CD14-positive monocyte (primary cell): ENCODE measurements around the gene CNTN1. TPM values are rescaled to one million over a fixed set of nuclear protein-coding genes. Genes with fewer than 3 reads are reported as not detected.

Experiments used
- DNase-seq, 3 donors: peaks; one replicate each; pipeline ENCODE4 v3.0.0-alpha.2; 2011 to 2022
- H2AFZ ChIP-seq: 2 replicates; pipeline ENCODE4 v1.6.0; 2012; ENCODE audit warnings: mild to moderate bottlenecking, low read depth, low read length, inconsistent platforms; ENCODE audit not compliant: insufficient read depth, poor library complexity, severe bottlenecking
- H3K27ac ChIP-seq, 2 donors: 1 replicate in 1 of 2; 2 replicates in 1 of 2; pipeline ENCODE4 v1.5.1; 2012 to 2013; ENCODE audit warnings: low read length in 2 of 2, control low read depth in 1 of 2, inconsistent platforms in 1 of 2, low read depth in 1 of 2, mild to moderate bottlenecking in 1 of 2
- H3K27me3 ChIP-seq, 2 donors: one replicate each; pipeline versions ENCODE4 v1.6.0 to v1.6.1; 2011 to 2013; ENCODE audit warnings: low read length in 2 of 2; ENCODE audit not compliant: control insufficient read depth in 2 of 2, insufficient read depth in 2 of 2
- H3K36me3 ChIP-seq, 2 donors: replicated peaks in 1 of 2; 1 replicate in 1 of 2; 2 replicates in 1 of 2; pipeline versions ENCODE4 v1.5.1 to v1.6.1; 2012 to 2013; ENCODE audit warnings: low read length in 2 of 2, control low read depth in 1 of 2, inconsistent platforms in 1 of 2, mild to moderate bottlenecking in 1 of 2; ENCODE audit not compliant: insufficient read depth in 2 of 2, control insufficient read depth in 1 of 2
- H3K4me1 ChIP-seq, 2 donors: 1 replicate in 1 of 2; 2 replicates in 1 of 2; pipeline versions ENCODE4 v1.5.1 to v1.6.1; 2012 to 2013; ENCODE audit warnings: low read length in 2 of 2, control low read depth in 1 of 2, inconsistent platforms in 1 of 2, mild to moderate bottlenecking in 1 of 2, moderate library complexity in 1 of 2; ENCODE audit not compliant: insufficient read depth in 2 of 2, control insufficient read depth in 1 of 2
- H3K4me2 ChIP-seq: replicated peaks from 2 replicates; pipeline ENCODE3; 2012; ENCODE audit warnings: low read length, moderate library complexity, mild to moderate bottlenecking; ENCODE audit not compliant: poor library complexity, severe bottlenecking; ENCODE audit errors: extremely low read depth
- H3K4me3 ChIP-seq, 3 experiments: fragments of 200-600 bp in 1 of 3; sonication (generic) in 1 of 3; replicated peaks in 1 of 3; 1 replicate in 2 of 3; 2 replicates in 1 of 3; pipeline ENCODE4 v1.5.1; 2011 to 2013; ENCODE audit warnings: low read length in 3 of 3, mild to moderate bottlenecking in 3 of 3, control low read depth in 2 of 3, low read depth in 2 of 3, inconsistent platforms in 1 of 3, moderate library complexity in 1 of 3
- H3K79me2 ChIP-seq: 2 replicates; pipeline ENCODE4 v1.6.0; 2012; ENCODE audit warnings: mild to moderate bottlenecking, control low read depth, inconsistent platforms, low read length, moderate library complexity; ENCODE audit not compliant: insufficient read depth
- H3K9ac ChIP-seq: 2 replicates; pipeline ENCODE4 v1.6.0; 2017; ENCODE audit warnings: low read length, mild to moderate bottlenecking; ENCODE audit not compliant: insufficient read depth, poor library complexity, severe bottlenecking
- H3K9me3 ChIP-seq, 2 donors: replicated peaks in 1 of 2; 1 replicate in 1 of 2; 2 replicates in 1 of 2; pipeline versions ENCODE4 v1.5.1 to v1.6.1; 2012 to 2013; ENCODE audit warnings: low read length in 2 of 2, control low read depth in 1 of 2; ENCODE audit not compliant: control insufficient read depth in 1 of 2, insufficient read depth in 1 of 2
- H4K20me1 ChIP-seq: 2 replicates; pipeline ENCODE4 v1.6.0; 2012; ENCODE audit warnings: mild to moderate bottlenecking, low read length, control low read depth, moderate library complexity; ENCODE audit not compliant: insufficient read depth
- H3K27ac Mint-ChIP-seq, 7 donors: one replicate each; pipeline ENCODE4 v1.8.0; 2020; ENCODE audit warnings: mild to moderate bottlenecking in 7 of 7, mixed read lengths in 7 of 7, moderate library complexity in 6 of 7, inconsistent platforms in 2 of 7
- H3K27me3 Mint-ChIP-seq, 3 donors: one replicate each; pipeline ENCODE4 v1.8.0; 2021 to 2022; ENCODE audit warnings: low read depth in 3 of 3, mild to moderate bottlenecking in 3 of 3, mixed read lengths in 3 of 3, moderate library complexity in 3 of 3, inconsistent platforms in 1 of 3
- H3K36me3 Mint-ChIP-seq, 2 donors: one replicate each; pipeline ENCODE4 v1.8.0; 2020; ENCODE audit warnings: mixed read lengths in 2 of 2, inconsistent platforms in 1 of 2, mild to moderate bottlenecking in 1 of 2
- H3K4me1 Mint-ChIP-seq: one replicate; pipeline ENCODE4 v1.8.0; 2020; ENCODE audit warnings: mild to moderate bottlenecking, mixed read lengths
- H3K4me3 Mint-ChIP-seq, 2 donors: one replicate each; pipeline ENCODE4 v1.8.0; 2020; ENCODE audit warnings: mild to moderate bottlenecking in 2 of 2, mixed read lengths in 2 of 2, moderate library complexity in 1 of 2
- H3K9me3 Mint-ChIP-seq, 7 donors: one replicate each; pipeline ENCODE4 v1.8.0; 2020 to 2022; ENCODE audit warnings: mixed read lengths in 7 of 7, mild to moderate bottlenecking in 6 of 7, moderate library complexity in 6 of 7, inconsistent platforms in 2 of 7
- WGBS: methylation state at CpG from one replicate; pipeline ENCODE4 v1.1.5; 2013; ENCODE audit warnings: missing lambda C conversion rate; ENCODE audit not compliant: insufficient coverage; 5-methylcytosine and 5-hydroxymethylcytosine counted together
- intact Hi-C, 2 donors: fragments of 100-400 bp; cut with micrococcal nuclease; formaldehyde crosslinking; loops; one replicate each; pipeline versions ENCODE4 v1.15.0 to v1.15.1; 2023
- polyA plus RNA-seq, 3 donors: library from polyadenylated mRNA; depleted of rRNA in 1 of 3; unstranded in 2 of 3; stranded (reverse) in 1 of 3; fragments of 300-500 nt in 2 of 3; fragments of >200 nt in 1 of 3; fragmentation: Illumina TruSeq in 2 of 3; gene quantifications; 1 replicate in 2 of 3; 2 replicates in 1 of 3; pipeline ENCODE4 v1.2.3, GENCODE V29; 2012 to 2021
- TF ChIP-seq, protein P1 (sequence below): fragments of 200-600 bp; IDR thresholded peaks from one replicate; pipeline ENCODE4 v1.8.0; 2022; ENCODE audit warnings: antibody characterized with exemption, mild to moderate bottlenecking

The CNTN1 gene
- polyA plus RNA-seq, 3 donors, result not detected

GRCh38 chr12:41018010-41018409 is 325.8 kb downstream of the CNTN1 start:
- Mint-ChIP-seq H3K4me1 (no peaks in the 10 kb centered on the region), H3K4me3 (no peak overlapping the region), H3K9me3 (peaks cover 0 to 5% (median 3%) of the 10 kb centered on the region in 7 donors), H3K27ac (no peak overlapping the region), H3K36me3 (no peaks in the 10 kb centered on the region), H3K27me3 (no peaks in the 10 kb centered on the region)
- no peaks in the 10 kb centered on the region for H3K4me1 ChIP-seq
- no peaks in the 10 kb centered on the region for H3K27me3 ChIP-seq
- no peak overlapping the region for H3K4me3 ChIP-seq
- no peaks in the 10 kb centered on the region for H3K79me2 ChIP-seq
- no peak overlapping the region for H3K27ac ChIP-seq
- no peak overlapping the region for H3K9ac ChIP-seq
- no peaks in the 10 kb centered on the region for H4K20me1 ChIP-seq
- no peak for DNase-seq
- no peak overlapping the region for H3K4me2 ChIP-seq
- H2AFZ ChIP-seq, result no peak overlapping the region
- H3K9me3 ChIP-seq, result no peaks in the 10 kb centered on the region
- intact Hi-C loops, result no loop called here
- no CpG with 5 or more reads among the region's 5 CpGs for WGBS
- no peaks in the 10 kb centered on the region for H3K36me3 ChIP-seq
- TF ChIP-seq, protein P1, sequence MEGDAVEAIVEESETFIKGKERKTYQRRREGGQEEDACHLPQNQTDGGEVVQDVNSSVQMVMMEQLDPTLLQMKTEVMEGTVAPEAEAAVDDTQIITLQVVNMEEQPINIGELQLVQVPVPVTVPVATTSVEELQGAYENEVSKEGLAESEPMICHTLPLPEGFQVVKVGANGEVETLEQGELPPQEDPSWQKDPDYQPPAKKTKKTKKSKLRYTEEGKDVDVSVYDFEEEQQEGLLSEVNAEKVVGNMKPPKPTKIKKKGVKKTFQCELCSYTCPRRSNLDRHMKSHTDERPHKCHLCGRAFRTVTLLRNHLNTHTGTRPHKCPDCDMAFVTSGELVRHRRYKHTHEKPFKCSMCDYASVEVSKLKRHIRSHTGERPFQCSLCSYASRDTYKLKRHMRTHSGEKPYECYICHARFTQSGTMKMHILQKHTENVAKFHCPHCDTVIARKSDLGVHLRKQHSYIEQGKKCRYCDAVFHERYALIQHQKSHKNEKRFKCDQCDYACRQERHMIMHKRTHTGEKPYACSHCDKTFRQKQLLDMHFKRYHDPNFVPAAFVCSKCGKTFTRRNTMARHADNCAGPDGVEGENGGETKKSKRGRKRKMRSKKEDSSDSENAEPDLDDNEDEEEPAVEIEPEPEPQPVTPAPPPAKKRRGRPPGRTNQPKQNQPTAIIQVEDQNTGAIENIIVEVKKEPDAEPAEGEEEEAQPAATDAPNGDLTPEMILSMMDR, result no peak

GRCh38 chr12:41019461-41019860 is 327.2 kb downstream of the CNTN1 start:
- no peak for DNase-seq
- no peaks in the 10 kb centered on the region for H3K4me1 Mint-ChIP-seq
- H3K27me3 ChIP-seq, result no peaks in the 10 kb centered on the region
- no peak overlapping the region for H3K9ac ChIP-seq
- H3K9me3 ChIP-seq, result no peaks in the 10 kb centered on the region
- H3K4me3 Mint-ChIP-seq, result no peak overlapping the region
- H3K36me3 Mint-ChIP-seq, result no peaks in the 10 kb centered on the region
- no peak overlapping the region for H2AFZ ChIP-seq
- H3K4me1 ChIP-seq, result no peaks in the 10 kb centered on the region
- TF ChIP-seq, protein P1, result no peak
- no peak overlapping the region for H3K4me3 ChIP-seq
- no peak overlapping the region for H3K4me2 ChIP-seq
- H3K27me3 Mint-ChIP-seq, result no peaks in the 10 kb centered on the region
- intact Hi-C loops, result no loop called here
- no peak overlapping the region for H3K27ac ChIP-seq
- no peaks in the 10 kb centered on the region for H4K20me1 ChIP-seq
- no peaks in the 10 kb centered on the region for H3K36me3 ChIP-seq
- no peak overlapping the region for H3K27ac Mint-ChIP-seq
- H3K9me3 Mint-ChIP-seq, result peaks cover 0 to 4% (median 0%) of the 10 kb centered on the region in 7 donors
- no peaks in the 10 kb centered on the region for H3K79me2 ChIP-seq
